ENCODE measurements around the gene ATP10D. TPM values are rescaled to one million over a fixed set of nuclear protein-coding genes. Genes with fewer than 3 reads are reported as not detected.

ATP10D gene
- total RNA-seq, 4 donors from 2014 or later = 13.5 to 28.2 (median 18.0) TPM

GRCh38 chr4:47615385-47615784 lies 130.3 kb downstream of the ATP10D start:
- Histone ChIP-seq H3K27ac (no peak overlapping the region), H3K9me3 (no peaks in the 10 kb centered on the region), H3K4me3 (no peak overlapping the region), H3K27me3 (no peaks in the 10 kb centered on the region), H3K36me3 (peaks cover 0 to 3% (median 0%) of the 10 kb centered on the region in 3 donors), H3K4me1 (no peaks in the 10 kb centered on the region)
- TF ChIP-seq CTCF (IDR thresholded peaks at IDR 0.05) (no peak), POLR2A (IDR thresholded peaks at IDR 0.05) (no peak), EP300 (IDR thresholded peaks at IDR 0.05) (no peak)
- DNase-seq (ENCODE audit: low spot score in 2 of 2) = no peak
- 77 to 81% methylated on average over 4 of the region's 4 CpGs for WGBS, 2 donors

GRCh38 chr4:47617607-47618006 lies 132.5 kb downstream of the ATP10D start:
- Histone ChIP-seq H3K9me3 (no peaks in the 10 kb centered on the region), H3K27ac (no peak overlapping the region), H3K27me3 (no peaks in the 10 kb centered on the region), H3K36me3 (peaks cover 0 to 7% (median 0%) of the 10 kb centered on the region in 3 donors), H3K4me1 (no peaks in the 10 kb centered on the region), H3K4me3 (no peak overlapping the region)
- DNase-seq (ENCODE audit: low spot score in 2 of 2) = no peak
- no peak for TF ChIP-seq EP300 (IDR thresholded peaks at IDR 0.05)
- no peak for TF ChIP-seq CTCF (IDR thresholded peaks at IDR 0.05)
- no peak for TF ChIP-seq POLR2A (IDR thresholded peaks at IDR 0.05)

- Histone ChIP-seq H3K27me3 (no peaks in the 10 kb centered on the region), H3K4me3 (no peak overlapping the region), H3K36me3 (peaks cover 0 to 3% (median 0%) of the 10 kb centered on the region in 3 donors), H3K9me3 (no peaks in the 10 kb centered on the region), H3K27ac (no peak overlapping the region), H3K4me1 (no peaks in the 10 kb centered on the region)
- TF ChIP-seq CTCF (IDR thresholded peaks at IDR 0.05) (no peak), EP300 (IDR thresholded peaks at IDR 0.05) (no peak), POLR2A (IDR thresholded peaks at IDR 0.05) (no peak)
- no peak for DNase-seq (ENCODE audit: low spot score in 2 of 2)
- WGBS, 2 donors = 69 to 73% methylated on average over 2 of the region's 2 CpGs
These were observed 134.6 kb downstream of the ATP10D start for GRCh38 chr4:47619691-47620090.

- TF ChIP-seq EP300 (IDR thresholded peaks at IDR 0.05) (no peak), CTCF (IDR thresholded peaks at IDR 0.05) (no peak), POLR2A (IDR thresholded peaks at IDR 0.05) (no peak)
- WGBS, 2 donors = 100% methylated on average over 1 of the region's 1 CpG
These were observed 136.1 kb downstream of the ATP10D start for GRCh38 chr4:47621181-47621580.

GRCh38 chr4:47624031-47624441 lies 139.0 kb downstream of the ATP10D start:
- Histone ChIP-seq H3K36me3 (peaks cover 0 to 3% (median 0%) of the 10 kb centered on the region in 3 donors), H3K27me3 (no peaks in the 10 kb centered on the region), H3K4me1 (no peaks in the 10 kb centered on the region), H3K9me3 (no peaks in the 10 kb centered on the region), H3K4me3 (no peak overlapping the region), H3K27ac (no peak overlapping the region)
- no peak for DNase-seq (ENCODE audit: low spot score in 2 of 2)
- TF ChIP-seq POLR2A (IDR thresholded peaks at IDR 0.05) (no peak), EP300 (IDR thresholded peaks at IDR 0.05) (no peak), CTCF (IDR thresholded peaks at IDR 0.05) (no peak)

More at GRCh38 chr4:47621181-47621580, 136.1 kb downstream of the ATP10D start:
- Histone ChIP-seq H3K4me1 (no peaks in the 10 kb centered on the region), H3K4me3 (no peak overlapping the region), H3K36me3 (peaks cover 0 to 3% (median 0%) of the 10 kb centered on the region in 3 donors), H3K27ac (no peak overlapping the region), H3K9me3 (no peaks in the 10 kb centered on the region), H3K27me3 (no peaks in the 10 kb centered on the region)
- no peak for DNase-seq (ENCODE audit: low spot score in 2 of 2)

Measured in tibial nerve (tissue), 4 donors.